Stomach (tissue), 9 donors: Measurements from ENCODE around the gene TFEB. TPM values are rescaled to one million over a fixed set of nuclear protein-coding genes. Genes with fewer than 3 reads are reported as not detected.

Experiments used
- DNase-seq, 2 donors: peaks; one replicate each; pipeline versions ENCODE4 v3.0.0 to v3.0.0-alpha.2; 2013 to 2019
- H3K27ac ChIP-seq, 5 donors: fragments of 200-600 bp in 4 of 5; sonication (generic) in 4 of 5; one replicate each; pipeline ENCODE4 v1.5.1; 2013 to 2019; ENCODE audit warnings: mild to moderate bottlenecking in 1 of 5, moderate library complexity in 1 of 5
- H3K27me3 ChIP-seq, 3 donors: fragments of 200-600 bp; sonication (generic); one replicate each; pipeline ENCODE4 v1.5.1; 2017 to 2019; ENCODE audit warnings: mixed run types in 1 of 3
- H3K36me3 ChIP-seq, 4 donors: fragments of 200-600 bp; sonication (generic); 1 replicate in 3 of 4; 2 replicates in 1 of 4; pipeline ENCODE4 v1.5.1; 2016 to 2019
- H3K4me1 ChIP-seq, 4 donors: fragments of 200-600 bp; sonication (generic); one replicate each; pipeline ENCODE4 v1.5.1; 2016 to 2019
- H3K4me3 ChIP-seq, 4 donors: fragments of 200-600 bp; sonication (generic) in 3 of 4; one replicate each; pipeline ENCODE4 v1.5.1; 2016 to 2019; ENCODE audit warnings: mild to moderate bottlenecking in 1 of 4
- H3K9me3 ChIP-seq, 4 donors: fragments of 200-600 bp; sonication (generic); one replicate each; pipeline ENCODE4 v1.5.1; 2016 to 2019
- EP300 ChIP-seq: sonication (generic); formaldehyde crosslinking; IDR thresholded peaks from one replicate; pipeline ENCODE4 v1.6.1; 2017; ENCODE audit warnings: antibody characterized with exemption
- POLR2A ChIP-seq, 4 donors: fragments of 450-650 bp; IDR thresholded peaks; one replicate each; pipeline ENCODE4 v1.6.1; 2016; ENCODE audit warnings: antibody characterized with exemption in 4 of 4, control low read depth in 2 of 4, mild to moderate bottlenecking in 1 of 4, moderate library complexity in 1 of 4
- POLR2AphosphoS5 ChIP-seq, 3 donors: sonication (generic); formaldehyde crosslinking; IDR thresholded peaks; one replicate each; pipeline ENCODE4 v1.6.1; 2016; ENCODE audit warnings: antibody characterized with exemption in 3 of 3
- WGBS, 5 donors: extraction: QIAGEN DNeasy Blood & Tissue Kit in 3 of 5; methylation state at CpG; one replicate each; pipeline versions ENCODE4 v1.1.5 to v1.1.7; 2013 to 2018; 5-methylcytosine and 5-hydroxymethylcytosine counted together
- intact Hi-C: fragments of 100-400 bp; cut with DNase I; formaldehyde crosslinking; loops from one replicate; pipeline ENCODE4 v1.15.1; 2023; ENCODE audit warnings: low total_unique reads
- polyA plus RNA-seq, 3 donors: library from polyadenylated mRNA; stranded (reverse); fragments of 200-250 nt; gene quantifications; one replicate each; pipeline ENCODE4 v1.2.3, GENCODE V29; 2013
- total RNA-seq, 5 donors: library from RNA; depleted of rRNA; stranded (reverse); fragments of >200 nt; gene quantifications; one replicate each; pipeline versions ENCODE4 v1.1.0 to v1.2.3, GENCODE V29; 2014 to 2016
- TF ChIP-seq, protein P1 (sequence below), 7 experiments: fragments of 450-650 bp in 4 of 7; fragments of 200-600 bp in 3 of 7; sonication (generic) in 3 of 7; IDR thresholded peaks; one replicate each; pipeline ENCODE4 v1.5.1; 2016 to 2019; ENCODE audit warnings: antibody characterized with exemption in 7 of 7, control low read depth in 2 of 7, mild to moderate bottlenecking in 1 of 7
- donor health status: healthy with polysubstance abuse.
- donor health status: Bipolar disorder and iron deficiency.
- donor health status: healthy.

Gene TFEB
- total and polyA plus RNA-seq, 8 donors = 6.4 to 130 (median 13.5) TPM

- peaks cover 0 to 13% (median 0%) of the 10 kb centered on the region in 4 donors for H3K36me3 ChIP-seq
- intact Hi-C loops = no loop called here
- H3K4me1 ChIP-seq = peaks cover 21 to 50% (median 38%) of the 10 kb centered on the region in 4 donors
- DNase-seq = peak in 1 of 2 donors; percentile 57
- H3K27ac ChIP-seq = peak overlapping the region in 4 of 5 donors; percentile 12 to 98 (median 56)
- WGBS, 5 donors = 29 to 53% (median 47%) methylated on average over 6 of the region's 6 CpGs
- H3K9me3 ChIP-seq = no peaks in the 10 kb centered on the region
- TF ChIP-seq POLR2AphosphoS5 (IDR thresholded peaks at IDR 0.05) (no peak), POLR2A (IDR thresholded peaks at IDR 0.05) (peak in 1 of 4 donors; percentile 22), EP300 (no peak)
- H3K27me3 ChIP-seq = no peaks in the 10 kb centered on the region
- peak overlapping the region in 3 of 4 donors; percentile 55 to 88 (median 75) for H3K4me3 ChIP-seq
These were observed 852 bp upstream of the TFEB start for GRCh38 chr6:41736186-41736733.

DNA sequence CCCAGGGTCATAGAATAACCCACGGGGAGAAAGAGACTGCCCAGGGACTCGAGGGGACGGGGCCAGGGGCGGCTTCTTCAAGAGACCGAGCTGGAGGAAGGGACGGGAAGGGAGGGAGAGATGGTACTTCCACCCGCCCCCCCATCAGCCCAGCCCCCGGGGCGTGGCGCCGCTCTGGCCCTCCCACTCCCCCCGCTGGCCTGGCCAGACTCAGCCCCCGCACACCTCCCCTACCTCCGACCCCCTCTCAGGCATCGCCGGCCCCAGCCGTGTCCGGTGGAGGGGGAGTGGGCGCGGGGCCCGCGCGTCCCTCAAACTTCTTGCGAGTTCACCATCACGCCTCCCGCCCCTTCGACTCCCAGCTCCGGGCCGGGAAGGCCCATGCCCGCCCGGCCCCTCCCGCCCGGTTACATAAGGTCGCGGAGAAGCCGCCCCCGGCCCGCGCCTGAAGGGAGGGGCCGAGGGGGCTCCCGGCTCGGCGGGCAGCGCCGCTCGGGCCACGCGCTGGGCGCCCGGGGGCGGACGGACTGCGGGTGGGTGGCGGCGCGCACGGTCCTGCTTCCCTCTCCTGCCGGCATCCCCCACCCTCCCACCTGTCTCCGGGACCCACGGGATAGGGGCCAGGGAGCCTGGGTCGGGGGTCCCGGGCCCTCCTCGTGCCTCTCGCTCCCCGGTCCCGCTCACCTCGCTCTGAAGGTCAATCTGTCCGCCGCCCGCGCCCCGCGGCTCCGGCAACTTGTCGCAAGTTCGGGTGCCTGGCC, 562 bp downstream of the TFEB start:
- peak overlapping the region; percentile 55 to 88 (median 82) for H3K4me3 ChIP-seq
- peaks cover 31 to 52% (median 51%) of the 10 kb centered on the region in 4 donors for H3K4me1 ChIP-seq
- peaks cover 0 to 7% (median 0%) of the 10 kb centered on the region in 4 donors for H3K36me3 ChIP-seq
- intact Hi-C loops = no loop called here
- H3K27ac ChIP-seq = peak overlapping the region; percentile 89 to 98 (median 94)
- H3K9me3 ChIP-seq = no peaks in the 10 kb centered on the region
- 0 to 1% (median 0%) methylated on average over 9 to 76 of the region's 76 CpGs for WGBS, 5 donors
- TF ChIP-seq, protein P1, sequence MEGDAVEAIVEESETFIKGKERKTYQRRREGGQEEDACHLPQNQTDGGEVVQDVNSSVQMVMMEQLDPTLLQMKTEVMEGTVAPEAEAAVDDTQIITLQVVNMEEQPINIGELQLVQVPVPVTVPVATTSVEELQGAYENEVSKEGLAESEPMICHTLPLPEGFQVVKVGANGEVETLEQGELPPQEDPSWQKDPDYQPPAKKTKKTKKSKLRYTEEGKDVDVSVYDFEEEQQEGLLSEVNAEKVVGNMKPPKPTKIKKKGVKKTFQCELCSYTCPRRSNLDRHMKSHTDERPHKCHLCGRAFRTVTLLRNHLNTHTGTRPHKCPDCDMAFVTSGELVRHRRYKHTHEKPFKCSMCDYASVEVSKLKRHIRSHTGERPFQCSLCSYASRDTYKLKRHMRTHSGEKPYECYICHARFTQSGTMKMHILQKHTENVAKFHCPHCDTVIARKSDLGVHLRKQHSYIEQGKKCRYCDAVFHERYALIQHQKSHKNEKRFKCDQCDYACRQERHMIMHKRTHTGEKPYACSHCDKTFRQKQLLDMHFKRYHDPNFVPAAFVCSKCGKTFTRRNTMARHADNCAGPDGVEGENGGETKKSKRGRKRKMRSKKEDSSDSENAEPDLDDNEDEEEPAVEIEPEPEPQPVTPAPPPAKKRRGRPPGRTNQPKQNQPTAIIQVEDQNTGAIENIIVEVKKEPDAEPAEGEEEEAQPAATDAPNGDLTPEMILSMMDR (IDR thresholded peaks at IDR 0.05) = no peak
- TF ChIP-seq POLR2AphosphoS5 (IDR thresholded peaks at IDR 0.05) = peak in 1 of 3 donors; percentile 50
- TF ChIP-seq EP300 = no peak
- peak; percentile 83 to 93 for DNase-seq
- no peaks in the 10 kb centered on the region for H3K27me3 ChIP-seq

GRCh38 chr6:41733707-41734665, 1.4 kb downstream of the TFEB start:
- WGBS, 5 donors = 1 to 4% (median 3%) methylated on average over 24 to 73 of the region's 73 CpGs
- Histone ChIP-seq H3K27me3 (no peaks in the 10 kb centered on the region), H3K27ac (peak overlapping the region; percentile 89 to 98 (median 94)), H3K36me3 (no peaks in the 10 kb centered on the region), H3K4me3 (peak overlapping the region; percentile 55 to 88 (median 82)), H3K4me1 (peaks cover 33 to 61% (median 59%) of the 10 kb centered on the region in 4 donors), H3K9me3 (no peaks in the 10 kb centered on the region)
- intact Hi-C loops = no loop called here
- DNase-seq = peak; percentile 77 to 95
- TF ChIP-seq POLR2AphosphoS5 (IDR thresholded peaks at IDR 0.05) = peak in 2 of 3 donors; percentile 43 to 48
- TF ChIP-seq EP300 = no peak

DNA sequence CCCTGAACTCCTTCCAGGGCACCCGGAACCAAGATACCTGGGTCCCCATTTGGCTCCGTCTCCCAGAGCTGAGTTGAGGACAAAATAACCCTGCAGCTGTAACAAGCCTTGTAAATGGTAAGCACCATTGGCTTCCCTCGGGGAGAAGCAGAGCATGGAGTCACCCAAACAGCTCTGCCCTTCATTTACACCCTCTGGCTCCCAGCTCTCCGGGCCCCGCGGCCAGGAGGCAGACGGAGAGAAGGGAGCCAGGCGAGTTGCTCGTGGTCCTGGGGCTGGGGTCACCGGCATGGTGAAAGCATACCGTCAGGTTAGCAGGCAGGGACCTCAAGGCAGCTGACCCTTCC, 2.1 kb downstream of the TFEB start:
- DNase-seq = no peak
- intact Hi-C loops = no loop called here
- TF ChIP-seq, protein P1 (IDR thresholded peaks at IDR 0.05) = no peak
- no peak for TF ChIP-seq POLR2AphosphoS5 (IDR thresholded peaks at IDR 0.05)
- no peak for TF ChIP-seq POLR2A (IDR thresholded peaks at IDR 0.05)
- no peak for TF ChIP-seq EP300
- no peaks in the 10 kb centered on the region for H3K36me3 ChIP-seq
- H3K27me3 ChIP-seq = no peaks in the 10 kb centered on the region
- H3K27ac ChIP-seq = peak overlapping the region; percentile 89 to 98 (median 94)
- WGBS, 5 donors = 21 to 43% (median 29%) methylated on average over 9 to 11 of the region's 11 CpGs
- no peaks in the 10 kb centered on the region for H3K9me3 ChIP-seq
- H3K4me1 ChIP-seq = peaks cover 33 to 67% (median 66%) of the 10 kb centered on the region in 4 donors
- H3K4me3 ChIP-seq = peak overlapping the region; percentile 55 to 88 (median 82)
